Ishikawa (cell line): Measurements from ENCODE around the gene SLX4.

Source experiments
- CEBPB ChIP-seq: IDR thresholded peaks from 2 replicates; pipeline ENCODE4 v1.6.1; 2012
- CREB1 ChIP-seq: IDR thresholded peaks from 2 replicates; pipeline ENCODE4 v1.6.1; 2012; ENCODE audit warnings: low read depth
- EGR1 ChIP-seq: IDR thresholded peaks from 2 replicates; pipeline ENCODE4 v1.6.1; 2012
- EP300 ChIP-seq: IDR thresholded peaks from 2 replicates; pipeline ENCODE4 v1.6.1; 2012; ENCODE audit warnings: borderline replicate concordance
- FOXM1 ChIP-seq: IDR thresholded peaks from 2 replicates; pipeline ENCODE4 v1.6.1; 2012; ENCODE audit warnings: low read depth, borderline replicate concordance
- MAX ChIP-seq: IDR thresholded peaks from 2 replicates; pipeline ENCODE4 v1.6.1; 2012
- NFIC ChIP-seq: IDR thresholded peaks from 2 replicates; pipeline ENCODE4 v1.6.1; 2012
- RAD21 ChIP-seq: IDR thresholded peaks from 2 replicates; pipeline ENCODE4 v1.6.1; 2012; ENCODE audit warnings: low read depth
- REST ChIP-seq: IDR thresholded peaks from 2 replicates; pipeline ENCODE4 v1.6.1; 2012; ENCODE audit warnings: low read depth, mild to moderate bottlenecking
- TAF1 ChIP-seq: IDR thresholded peaks from 2 replicates; pipeline ENCODE4 v1.6.1; 2012; ENCODE audit warnings: low read depth, mild to moderate bottlenecking
- TCF12 ChIP-seq: IDR thresholded peaks from 2 replicates; pipeline ENCODE4 v1.6.1; 2012; ENCODE audit warnings: low read depth
- TEAD4 ChIP-seq: IDR thresholded peaks from 2 replicates; pipeline ENCODE4 v1.6.1; 2012
- USF1 ChIP-seq: IDR thresholded peaks from 2 replicates; pipeline ENCODE4 v1.6.1; 2012
- YY1 ChIP-seq: IDR thresholded peaks from 2 replicates; pipeline ENCODE4 v1.6.1; 2012; ENCODE audit warnings: low read depth
- ZBTB7A ChIP-seq: IDR thresholded peaks from 2 replicates; pipeline ENCODE4 v1.6.1; 2012; ENCODE audit warnings: low read depth

Gene SLX4

GRCh38 chr16:3654249-3654991 is 43.0 kb upstream of the SLX4 start, which contains the start of gene DNASE1:
Gene DNASE1, plus strand, starts transcription at chr16:3654691. Its CDS starts 683 bp downstream, at chr16:3655374.
- TF ChIP-seq USF1 (no peak; the same call in 1 of the 2 replicates), RAD21 (peak; percentile 50; the same call in 1 of the 2 replicates), YY1 (0 out of 2 replicates have a peak, but pooled peaks have one; percentile 45), MAX (peak; percentile 29; the same call in 1 of the 2 replicates)

GRCh38 chr16:3652373-3653195 is 41.2 kb upstream of the SLX4 start:
- TF ChIP-seq CREB1 (no peak), ZBTB7A (no peak), USF1 (no peak), TEAD4 (no peak), EGR1 (no peak), EP300 (no peak), RAD21 (no peak), TAF1 (no peak), NFIC (no peak), YY1 (no peak), CEBPB (no peak), FOXM1 (no peak), REST (no peak), MAX (no peak), TCF12 (no peak)

GRCh38 chr16:3651461-3652372 is 40.3 kb upstream of the SLX4 start:
- TF ChIP-seq ZBTB7A, result no peak
- TF ChIP-seq TEAD4, result no peak
- TF ChIP-seq EGR1, result no peak
- TF ChIP-seq CREB1, result no peak
- no peak for TF ChIP-seq CEBPB
- no peak for TF ChIP-seq MAX
- no peak for TF ChIP-seq TAF1
- TF ChIP-seq TCF12, result no peak
- no peak for TF ChIP-seq EP300
- TF ChIP-seq YY1, result no peak
- TF ChIP-seq USF1, result no peak
- TF ChIP-seq NFIC, result no peak
- TF ChIP-seq REST, result no peak
- no peak for TF ChIP-seq RAD21
- no peak for TF ChIP-seq FOXM1

- no peak for TF ChIP-seq CEBPB
- TF ChIP-seq TCF12, result no peak
- TF ChIP-seq TAF1, result no peak
- no peak for TF ChIP-seq USF1
- no peak for TF ChIP-seq CREB1
- TF ChIP-seq ZBTB7A, result no peak
- TF ChIP-seq YY1, result no peak
- no peak for TF ChIP-seq TEAD4
- TF ChIP-seq FOXM1, result no peak
- no peak for TF ChIP-seq EP300
- no peak for TF ChIP-seq REST
Measured at GRCh38 chr16:3650631-3651265, 39.3 kb upstream of the SLX4 start.
